ENCODE measurements around the gene SDCCAG8. TPM values are rescaled to one million over a fixed set of nuclear protein-coding genes. Genes with fewer than 3 reads are reported as not detected.

The SDCCAG8 gene
- total RNA-seq, 1 donor from 2014 or later, result 19.8 TPM

DNA sequence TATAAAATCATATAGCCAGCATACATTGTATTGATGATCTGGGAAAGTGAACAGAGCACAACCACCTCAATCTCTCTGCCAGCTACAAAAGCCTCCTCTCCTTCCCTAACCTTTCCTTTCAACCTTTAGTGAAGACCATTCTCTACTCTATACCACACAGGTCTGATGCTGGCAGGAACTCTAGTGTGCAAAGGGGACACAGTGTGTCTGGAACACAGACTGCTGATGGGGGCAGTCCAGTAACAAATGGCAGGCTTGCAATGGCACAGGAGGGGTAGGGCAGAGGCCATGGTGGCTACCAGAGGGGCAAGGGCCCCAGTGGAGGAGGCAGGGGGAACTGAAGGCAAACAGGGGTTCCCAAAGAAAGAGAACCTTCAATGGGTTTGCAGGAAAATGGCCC, 37.8 kb upstream of the SDCCAG8 start:
- Mint-ChIP-seq H3K9me3 (ENCODE audit: low read depth) (no peaks in the 10 kb centered on the region), H3K36me3 (ENCODE audit: low read depth) (peaks cover 14% of the 10 kb centered on the region), H3K4me3 (ENCODE audit: unreplicated experiment) (no peak overlapping the region), H3K27me3 (ENCODE audit: low read depth) (no peaks in the 10 kb centered on the region), H3K27ac (ENCODE audit: unreplicated experiment) (no peak overlapping the region), H3K4me1 (ENCODE audit: low read depth) (peaks cover 27% of the 10 kb centered on the region)
- TF ChIP-seq, protein P1, sequence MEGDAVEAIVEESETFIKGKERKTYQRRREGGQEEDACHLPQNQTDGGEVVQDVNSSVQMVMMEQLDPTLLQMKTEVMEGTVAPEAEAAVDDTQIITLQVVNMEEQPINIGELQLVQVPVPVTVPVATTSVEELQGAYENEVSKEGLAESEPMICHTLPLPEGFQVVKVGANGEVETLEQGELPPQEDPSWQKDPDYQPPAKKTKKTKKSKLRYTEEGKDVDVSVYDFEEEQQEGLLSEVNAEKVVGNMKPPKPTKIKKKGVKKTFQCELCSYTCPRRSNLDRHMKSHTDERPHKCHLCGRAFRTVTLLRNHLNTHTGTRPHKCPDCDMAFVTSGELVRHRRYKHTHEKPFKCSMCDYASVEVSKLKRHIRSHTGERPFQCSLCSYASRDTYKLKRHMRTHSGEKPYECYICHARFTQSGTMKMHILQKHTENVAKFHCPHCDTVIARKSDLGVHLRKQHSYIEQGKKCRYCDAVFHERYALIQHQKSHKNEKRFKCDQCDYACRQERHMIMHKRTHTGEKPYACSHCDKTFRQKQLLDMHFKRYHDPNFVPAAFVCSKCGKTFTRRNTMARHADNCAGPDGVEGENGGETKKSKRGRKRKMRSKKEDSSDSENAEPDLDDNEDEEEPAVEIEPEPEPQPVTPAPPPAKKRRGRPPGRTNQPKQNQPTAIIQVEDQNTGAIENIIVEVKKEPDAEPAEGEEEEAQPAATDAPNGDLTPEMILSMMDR (IDR thresholded peaks at IDR 0.05), result no peak
- no peak for DNase-seq (ENCODE audit: low spot score)

DNA sequence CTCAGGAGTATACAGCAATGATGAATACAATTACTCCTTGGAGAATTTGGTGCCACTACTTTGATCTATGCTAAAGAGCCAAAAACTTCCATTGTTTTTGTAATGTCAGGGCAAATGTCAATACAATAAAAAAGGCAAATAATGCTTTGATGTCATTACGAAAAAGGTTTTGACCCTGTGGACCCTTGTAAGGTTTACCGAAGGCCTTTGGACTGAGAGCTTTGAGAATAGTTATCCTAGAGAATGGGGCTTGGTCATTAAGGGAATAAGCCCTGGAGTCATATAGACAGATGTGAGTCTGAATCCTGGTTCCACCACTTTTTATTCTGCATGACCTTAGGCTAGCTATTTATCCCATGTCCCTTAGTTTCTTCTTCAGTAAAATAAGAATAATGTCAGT, 28.2 kb upstream of the SDCCAG8 start:
- Mint-ChIP-seq H3K9me3 (ENCODE audit: low read depth) (peaks cover 23% of the 10 kb centered on the region), H3K4me3 (ENCODE audit: unreplicated experiment) (no peak overlapping the region)
- DNase-seq (ENCODE audit: low spot score), result no peak

DNA sequence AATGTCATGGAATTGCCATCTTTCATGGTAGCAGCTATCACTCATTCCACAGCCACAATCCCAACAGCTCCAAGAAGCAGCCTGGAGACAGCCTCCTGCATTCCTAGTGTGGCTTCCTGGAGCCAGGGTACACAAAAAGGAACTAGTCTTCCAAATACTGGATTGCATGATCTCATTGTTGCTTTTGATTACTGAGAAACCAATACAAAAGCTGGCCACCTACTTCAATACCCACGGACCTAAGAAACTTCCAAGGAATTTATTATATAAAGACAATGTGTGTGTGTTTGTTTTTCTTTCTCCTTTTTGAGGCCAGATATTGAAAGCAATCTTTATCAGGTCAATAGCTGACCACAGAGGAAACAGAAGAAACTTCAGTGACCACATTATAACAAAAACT, 26.3 kb upstream of the SDCCAG8 start:
- TF ChIP-seq, protein P1 (IDR thresholded peaks at IDR 0.05), result no peak
- no peaks in the 10 kb centered on the region for H3K27me3 Mint-ChIP-seq (ENCODE audit: low read depth)
- no peak for DNase-seq (ENCODE audit: low spot score)
- peaks cover 43% of the 10 kb centered on the region for H3K4me1 Mint-ChIP-seq (ENCODE audit: low read depth)
- H3K4me3 Mint-ChIP-seq (ENCODE audit: unreplicated experiment), result no peak overlapping the region
- H3K36me3 Mint-ChIP-seq (ENCODE audit: low read depth), result peaks cover 20% of the 10 kb centered on the region
- no peak overlapping the region for H3K27ac Mint-ChIP-seq (ENCODE audit: unreplicated experiment)
- H3K9me3 Mint-ChIP-seq (ENCODE audit: low read depth), result peaks cover 23% of the 10 kb centered on the region

More for the DNA sequence above, 28.2 kb upstream of the SDCCAG8 start:
- peaks cover 26% of the 10 kb centered on the region for H3K36me3 Mint-ChIP-seq (ENCODE audit: low read depth)
- no peaks in the 10 kb centered on the region for H3K27me3 Mint-ChIP-seq (ENCODE audit: low read depth)
- H3K27ac Mint-ChIP-seq (ENCODE audit: unreplicated experiment), result no peak overlapping the region
- H3K4me1 Mint-ChIP-seq (ENCODE audit: low read depth), result peaks cover 37% of the 10 kb centered on the region
- TF ChIP-seq, protein P1 (IDR thresholded peaks at IDR 0.05), result no peak

DNA sequence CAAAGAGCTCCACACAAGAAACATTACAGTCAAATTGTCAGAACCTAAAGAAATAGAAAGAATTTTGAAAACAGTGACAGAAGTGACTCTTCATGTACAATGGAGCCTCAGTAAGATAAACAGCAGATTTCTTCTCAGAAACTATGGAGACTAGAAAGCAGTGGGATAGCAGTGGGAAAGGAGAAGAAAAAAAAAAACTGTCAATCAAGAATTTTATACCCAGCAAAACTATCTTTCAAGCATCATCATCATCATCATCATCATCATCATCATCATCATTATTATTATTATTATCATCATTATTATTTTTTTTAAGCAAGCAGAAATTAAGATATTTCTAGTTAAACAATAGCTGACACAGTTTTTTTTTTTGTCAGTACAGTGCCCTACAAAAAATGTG, 24.9 kb upstream of the SDCCAG8 start:
- TF ChIP-seq, protein P1 (IDR thresholded peaks at IDR 0.05), result no peak
- H3K9me3 Mint-ChIP-seq (ENCODE audit: low read depth), result peaks cover 23% of the 10 kb centered on the region
- H3K27ac Mint-ChIP-seq (ENCODE audit: unreplicated experiment), result no peak overlapping the region
- no peak for DNase-seq (ENCODE audit: low spot score)
- no peaks in the 10 kb centered on the region for H3K27me3 Mint-ChIP-seq (ENCODE audit: low read depth)
- no peak overlapping the region for H3K4me3 Mint-ChIP-seq (ENCODE audit: unreplicated experiment)
- peaks cover 20% of the 10 kb centered on the region for H3K36me3 Mint-ChIP-seq (ENCODE audit: low read depth)
- H3K4me1 Mint-ChIP-seq (ENCODE audit: low read depth), result peaks cover 46% of the 10 kb centered on the region

DNA sequence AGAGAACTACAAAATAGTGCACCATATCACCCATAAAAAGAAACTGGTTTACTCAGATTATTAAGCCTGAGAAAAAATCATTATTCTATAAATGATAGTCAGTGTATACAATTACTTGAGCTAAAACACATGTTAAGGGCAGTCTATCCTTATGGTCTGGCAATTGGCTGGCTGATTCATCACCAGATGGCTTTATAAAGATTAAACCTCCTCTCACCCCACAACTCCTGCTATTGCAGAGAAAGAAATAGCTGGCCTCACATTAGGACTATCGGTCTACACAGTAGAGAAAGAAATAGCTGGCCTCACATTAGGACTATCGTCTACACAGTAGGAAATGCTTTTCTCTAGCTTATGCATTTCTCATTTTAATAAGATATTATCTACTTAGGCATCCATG, 21.9 kb upstream of the SDCCAG8 start:
- Mint-ChIP-seq H3K27ac (ENCODE audit: unreplicated experiment) (peak overlapping the region; percentile 55), H3K4me1 (ENCODE audit: low read depth) (peaks cover 43% of the 10 kb centered on the region), H3K36me3 (ENCODE audit: low read depth) (peaks cover 19% of the 10 kb centered on the region), H3K9me3 (ENCODE audit: low read depth) (peaks cover 22% of the 10 kb centered on the region), H3K4me3 (ENCODE audit: unreplicated experiment) (no peak overlapping the region), H3K27me3 (ENCODE audit: low read depth) (no peaks in the 10 kb centered on the region)
- DNase-seq (ENCODE audit: low spot score), result no peak
- TF ChIP-seq, protein P1 (IDR thresholded peaks at IDR 0.05), result no peak

Measured in chondrocyte (in vitro differentiated cells).